Esophagus muscularis mucosa (tissue), 3 donors: Measurements from ENCODE around the gene RHBDL1.

Experiments used
- POLR2A ChIP-seq: fragments of 450-650 bp; IDR thresholded peaks from one replicate; pipeline ENCODE4 v1.6.1; 2017; ENCODE audit warnings: antibody characterized with exemption, moderate library complexity, mild to moderate bottlenecking, low read depth
- TF ChIP-seq, protein P1 (sequence below), 3 experiments: fragments of 200-600 bp in 2 of 3; fragments of 450-650 bp in 1 of 3; sonication (generic) in 2 of 3; IDR thresholded peaks; one replicate each; pipeline ENCODE4 v1.5.1; 2017 to 2019; ENCODE audit warnings: antibody characterized with exemption in 3 of 3, mild to moderate bottlenecking in 2 of 3, moderate library complexity in 1 of 3

DNA sequence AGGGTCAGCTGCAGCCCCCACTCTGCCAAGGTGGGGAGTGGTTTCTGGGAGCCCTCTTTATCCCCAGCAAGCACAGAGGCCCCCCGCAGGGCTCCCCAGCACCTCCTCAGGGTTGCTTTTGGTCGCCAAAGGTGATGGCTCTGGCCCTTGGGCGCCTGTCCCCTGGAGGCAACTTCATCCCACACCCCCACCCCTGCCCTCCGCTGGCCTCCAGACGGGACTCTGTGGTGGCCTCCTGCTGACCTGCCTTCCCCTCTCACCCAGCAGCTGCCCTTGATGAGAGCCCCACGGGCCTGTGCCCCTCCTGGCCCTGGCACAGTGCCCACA, 15.4 kb upstream of the RHBDL1 start:
- TF ChIP-seq, protein P1, sequence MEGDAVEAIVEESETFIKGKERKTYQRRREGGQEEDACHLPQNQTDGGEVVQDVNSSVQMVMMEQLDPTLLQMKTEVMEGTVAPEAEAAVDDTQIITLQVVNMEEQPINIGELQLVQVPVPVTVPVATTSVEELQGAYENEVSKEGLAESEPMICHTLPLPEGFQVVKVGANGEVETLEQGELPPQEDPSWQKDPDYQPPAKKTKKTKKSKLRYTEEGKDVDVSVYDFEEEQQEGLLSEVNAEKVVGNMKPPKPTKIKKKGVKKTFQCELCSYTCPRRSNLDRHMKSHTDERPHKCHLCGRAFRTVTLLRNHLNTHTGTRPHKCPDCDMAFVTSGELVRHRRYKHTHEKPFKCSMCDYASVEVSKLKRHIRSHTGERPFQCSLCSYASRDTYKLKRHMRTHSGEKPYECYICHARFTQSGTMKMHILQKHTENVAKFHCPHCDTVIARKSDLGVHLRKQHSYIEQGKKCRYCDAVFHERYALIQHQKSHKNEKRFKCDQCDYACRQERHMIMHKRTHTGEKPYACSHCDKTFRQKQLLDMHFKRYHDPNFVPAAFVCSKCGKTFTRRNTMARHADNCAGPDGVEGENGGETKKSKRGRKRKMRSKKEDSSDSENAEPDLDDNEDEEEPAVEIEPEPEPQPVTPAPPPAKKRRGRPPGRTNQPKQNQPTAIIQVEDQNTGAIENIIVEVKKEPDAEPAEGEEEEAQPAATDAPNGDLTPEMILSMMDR (IDR thresholded peaks at IDR 0.05), result no peak
- TF ChIP-seq POLR2A, result no peak
